A673 (cell line): ENCODE measurements around the gene EPHA5.

Source experiments
- CTCF ChIP-seq: fragments of 300-800, 200-600 bp; sonication (generic); conservative IDR thresholded peaks from 2 replicates; pipeline ENCODE4 v1.5.1; 2017; ENCODE audit warnings: low read depth, mild to moderate bottlenecking, antibody characterized with exemption, low read length, moderate library complexity, mixed read lengths
- EZH2 ChIP-seq: fragments of 200-600 bp; sonication (generic); IDR thresholded peaks from 2 replicates; pipeline ENCODE4 v1.6.1; 2017; ENCODE audit warnings: borderline replicate concordance, low read depth, mild to moderate bottlenecking, mixed read lengths, antibody characterized with exemption, low read length; ENCODE audit not compliant: poor library complexity, severe bottlenecking

- TF ChIP-seq EZH2 (no peak), CTCF (no peak)
Observed at GRCh38 chr4:65624651-65625050, 45.6 kb downstream of the EPHA5 start.
